HG03196 (cell line): ENCODE data around the gene CTDSPL2.
"Not testable (repeated sequence)": the region's sequence is repeated elsewhere in the genome, so short reads cannot be mapped to it uniquely, and the experiment has no call there.

Source experiments
- ATAC-seq: cut with Tn5 transposase; IDR thresholded peaks from one replicate; pipeline ENCODE4 v1.9.1; 2021; ENCODE audit not compliant: unreplicated experiment

The CTDSPL2 gene

DNA sequence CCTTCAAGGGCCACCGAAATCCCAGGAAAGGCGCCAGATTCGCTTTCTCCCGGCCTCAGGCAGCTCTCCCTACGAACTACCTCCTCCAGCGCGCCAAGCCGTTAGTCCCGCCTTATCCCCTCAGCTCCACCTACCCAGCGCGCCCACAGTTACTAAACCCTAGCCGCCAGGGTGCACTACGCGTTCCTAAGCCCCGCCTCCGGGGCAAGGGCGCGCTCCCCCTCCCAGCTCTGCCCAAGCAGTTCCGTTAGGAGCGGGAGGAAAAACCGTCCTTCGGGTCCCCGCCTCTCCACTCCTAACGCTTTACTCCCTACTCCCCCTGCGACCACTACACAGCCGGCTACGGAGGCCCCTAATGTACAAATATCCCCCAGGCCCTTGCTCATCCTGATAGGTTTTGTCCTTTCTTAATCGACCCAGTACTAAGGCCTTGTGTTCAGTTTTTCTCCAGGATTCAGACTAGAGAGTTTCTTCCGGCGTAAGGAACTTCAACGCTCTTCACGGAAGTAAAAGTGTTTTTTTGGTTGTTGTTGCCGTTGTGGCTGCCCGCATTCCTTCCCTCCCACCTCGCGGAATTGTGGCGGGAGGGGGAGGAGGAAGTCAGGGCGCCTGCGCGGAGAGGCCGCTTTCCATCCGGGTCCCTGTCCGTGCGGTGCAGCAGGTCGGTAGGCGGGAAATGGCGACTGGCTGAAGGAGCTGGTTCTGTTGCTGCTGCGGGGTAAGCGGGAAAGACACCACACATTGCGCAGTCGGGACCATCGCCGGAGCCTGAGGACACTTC lies at the start of gene CTDSPL2:
Gene CTDSPL2 (plus strand): TSS at position 655 of the 781 bp plus-strand sequence. CDS start 31,386 bp downstream, outside the sequence.
- ATAC-seq, result peak; percentile 92

DNA sequence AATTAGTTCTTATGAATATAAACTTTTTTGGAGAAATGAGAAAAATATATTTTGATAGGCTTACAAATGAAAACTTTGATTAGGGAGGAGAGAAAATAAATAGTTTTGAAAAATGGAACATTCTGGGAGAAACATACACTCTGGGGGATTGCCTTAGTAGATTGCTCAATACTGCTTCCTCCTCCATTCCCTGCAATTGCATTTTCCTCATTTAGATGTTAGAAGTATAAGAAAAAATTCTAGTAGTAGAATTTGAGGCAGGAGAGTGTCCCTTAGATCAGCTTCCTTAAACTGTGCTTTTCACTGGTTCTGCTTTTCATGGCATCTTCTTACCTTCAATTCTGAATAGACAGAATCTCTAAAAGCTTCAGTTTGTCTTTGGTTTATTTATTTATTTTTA lies 46.2 kb upstream of the CTDSPL2 start:
- no peak for ATAC-seq

DNA sequence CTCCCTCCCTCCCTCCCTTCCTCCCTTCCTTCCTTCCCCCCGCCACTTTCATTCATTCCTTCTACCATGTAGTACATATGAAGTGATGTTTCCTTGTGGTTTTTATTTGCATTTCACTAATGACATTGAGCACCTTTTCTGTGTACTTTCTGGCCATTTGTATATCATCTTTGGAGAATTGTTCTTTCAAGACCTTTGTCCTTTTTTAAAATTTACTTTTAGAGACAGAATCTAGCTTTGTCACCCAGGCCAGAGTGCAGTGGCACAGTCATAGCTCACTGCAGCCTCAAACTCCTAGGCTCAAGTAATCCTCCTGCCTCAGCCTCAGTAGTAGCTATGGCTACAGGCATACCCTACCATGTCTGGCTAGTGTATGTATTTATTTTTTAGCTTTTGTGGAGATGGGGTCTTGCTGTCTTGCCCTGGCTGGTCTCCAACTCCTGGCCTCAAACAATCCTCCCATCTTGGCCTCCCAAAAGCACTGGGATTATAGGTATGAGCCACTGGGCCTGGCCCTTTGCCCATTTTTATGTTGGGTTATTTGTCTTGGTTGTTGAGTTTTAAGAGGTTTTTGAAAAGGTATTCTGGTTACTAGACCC lies 42.0 kb upstream of the CTDSPL2 start:
- no peak for ATAC-seq

DNA sequence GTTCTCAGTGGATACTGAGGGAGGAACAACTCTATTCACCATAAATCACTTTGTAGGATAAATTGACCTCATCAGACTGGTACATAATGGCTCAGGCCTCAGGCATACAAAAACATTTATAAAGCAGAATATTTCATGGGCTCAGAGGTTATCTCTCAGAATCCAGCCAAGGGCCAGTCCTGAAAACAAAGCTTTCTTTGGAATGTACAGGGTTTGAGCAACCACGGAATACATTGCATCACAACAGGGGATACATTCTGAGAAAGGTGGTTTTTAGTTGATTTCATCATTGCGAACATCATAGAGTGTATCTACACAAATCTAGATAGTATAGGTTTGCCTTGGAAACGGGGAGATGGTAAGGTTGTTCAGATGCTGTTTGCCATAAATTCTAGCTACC lies 33.4 kb upstream of the CTDSPL2 start:
- ATAC-seq, result no peak

DNA sequence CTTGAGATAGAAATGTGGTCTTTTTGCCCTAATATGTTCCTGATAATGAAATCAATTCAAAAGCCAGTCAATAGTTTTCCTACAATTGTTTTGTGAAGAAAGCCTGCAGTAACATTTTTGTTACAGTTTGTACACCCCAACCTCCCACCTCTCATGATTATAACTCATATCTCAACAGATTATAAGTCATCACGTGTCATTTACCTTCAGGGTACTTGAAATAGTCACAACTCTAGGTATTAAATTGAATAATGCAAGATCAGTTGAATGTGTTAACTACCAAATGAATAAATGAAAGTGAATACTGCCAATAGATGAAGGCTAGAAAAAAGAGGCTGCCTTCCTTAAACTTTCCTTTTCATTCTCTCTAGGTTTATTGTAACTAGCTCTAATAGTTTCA lies 32.9 kb upstream of the CTDSPL2 start:
- ATAC-seq, result no peak

DNA sequence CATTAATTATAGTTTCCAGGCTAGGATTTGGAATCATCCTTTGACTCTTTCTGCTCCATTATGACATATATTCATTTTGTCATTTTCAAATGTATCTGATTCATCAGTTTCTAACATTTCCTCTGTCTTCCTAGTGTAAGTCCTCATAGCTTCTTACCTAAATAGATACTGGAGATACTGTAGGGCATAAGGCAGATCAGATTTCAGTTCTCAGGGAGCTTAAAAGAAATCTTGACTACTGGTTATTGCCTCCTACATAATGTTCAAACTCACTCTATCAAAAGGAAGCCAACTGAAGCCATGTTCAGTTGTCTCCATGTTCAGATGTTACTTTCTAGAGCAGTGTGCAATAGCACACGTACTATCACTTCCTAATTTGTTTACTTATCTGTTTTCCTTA lies 29.6 kb upstream of the CTDSPL2 start:
- ATAC-seq, result no peak

DNA sequence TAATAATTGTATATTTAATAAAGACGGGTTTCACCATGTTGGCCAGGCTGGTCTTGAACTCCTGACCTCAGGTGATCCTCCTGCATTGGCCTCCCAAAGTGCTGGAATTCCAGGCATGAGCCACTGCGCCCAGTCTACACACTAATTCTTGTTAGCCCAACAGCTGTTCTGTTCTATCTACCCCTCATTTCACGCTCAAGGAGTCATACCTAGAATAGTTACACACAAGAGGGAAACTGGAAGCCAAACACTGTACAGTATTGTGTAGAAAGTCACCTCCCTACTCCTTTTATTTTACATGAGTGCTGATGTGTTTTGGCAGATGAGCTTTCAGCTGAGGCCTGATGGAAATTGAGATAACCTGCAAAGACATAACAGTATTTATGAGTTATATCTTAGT lies 13.4 kb upstream of the CTDSPL2 start:
- ATAC-seq, result no peak

DNA sequence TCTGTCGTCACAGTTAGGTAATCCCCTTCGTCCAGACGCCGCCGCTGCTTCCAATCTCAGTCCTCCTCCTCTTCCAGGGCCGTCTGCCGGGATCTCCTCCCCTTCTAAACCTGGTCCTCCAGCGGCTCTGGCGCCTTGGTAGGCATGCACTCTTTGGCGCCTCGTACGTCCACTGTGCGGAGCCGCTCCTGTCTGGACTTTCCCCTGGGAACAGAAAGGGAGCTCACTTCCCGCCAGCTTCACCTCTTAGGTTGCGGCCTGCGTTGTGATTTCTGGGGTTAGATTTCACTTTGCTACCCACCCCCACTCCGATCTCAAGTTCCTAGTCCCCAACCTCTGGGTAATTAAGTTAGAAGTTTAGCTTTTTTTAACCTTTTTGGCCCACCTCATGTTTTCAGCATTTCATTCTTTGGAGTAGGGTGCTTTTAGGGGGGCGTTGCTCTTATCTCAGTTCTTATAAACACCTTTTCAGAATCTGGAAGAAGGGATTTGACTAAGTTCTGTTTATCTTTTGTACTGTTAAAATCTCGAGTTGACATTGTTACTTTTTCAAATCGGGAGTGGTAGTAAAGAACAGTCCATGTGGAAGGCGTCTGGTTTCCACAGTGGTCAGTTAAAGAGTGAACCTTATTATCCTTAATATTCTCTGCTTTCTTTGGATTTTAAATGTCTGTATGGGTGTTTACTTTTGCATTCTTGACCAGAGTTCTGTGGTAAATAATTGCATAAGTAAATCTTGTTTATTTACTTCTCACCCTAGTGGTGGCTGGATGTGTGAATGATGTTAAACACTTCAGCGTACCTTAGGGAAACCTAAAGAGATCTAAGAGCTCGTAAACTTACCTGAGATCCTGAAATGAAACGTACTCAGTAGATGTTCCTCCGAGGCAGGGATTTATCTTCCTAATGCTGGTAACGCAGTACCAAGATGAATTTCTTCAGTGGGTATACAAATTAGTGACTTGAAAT lies 611 bp downstream of the CTDSPL2 start:
- peak; percentile 15 for ATAC-seq

DNA sequence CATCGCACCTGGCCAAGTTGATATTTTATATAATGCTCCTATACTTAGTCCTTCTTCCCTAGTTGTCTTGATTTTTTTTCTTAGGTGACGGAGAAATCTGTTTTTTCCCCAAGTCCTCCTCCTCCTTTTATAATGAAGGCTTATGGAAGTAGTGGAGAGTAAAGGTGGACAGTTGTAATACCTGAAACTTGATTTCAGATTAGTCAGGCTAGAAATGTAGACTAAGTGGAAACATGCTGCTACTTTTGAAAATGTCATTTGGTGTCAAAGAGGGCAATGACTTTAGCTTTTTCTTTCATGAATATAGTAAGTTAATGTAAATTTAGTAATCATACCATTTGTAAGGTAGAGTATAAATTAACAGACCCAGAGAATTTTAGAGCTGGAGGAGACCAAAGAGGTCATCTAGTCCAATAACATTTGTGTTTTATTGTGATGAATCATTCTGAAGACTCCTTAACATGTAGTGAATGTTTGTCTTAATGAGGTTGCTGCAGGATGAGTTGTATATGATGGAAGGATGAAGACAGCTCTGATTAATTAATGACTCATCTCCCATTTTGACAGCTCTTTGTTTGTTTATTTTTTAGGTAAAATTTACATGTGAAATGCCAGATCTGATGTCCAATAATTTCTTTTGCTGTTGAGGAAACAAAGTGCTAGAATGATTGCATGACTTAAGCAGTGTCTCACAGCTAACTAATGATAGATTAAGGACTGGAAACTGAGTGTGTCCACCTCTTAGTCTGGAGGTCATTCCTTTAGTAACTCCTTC lies 8.7 kb downstream of the CTDSPL2 start:
- ATAC-seq, result no peak

DNA sequence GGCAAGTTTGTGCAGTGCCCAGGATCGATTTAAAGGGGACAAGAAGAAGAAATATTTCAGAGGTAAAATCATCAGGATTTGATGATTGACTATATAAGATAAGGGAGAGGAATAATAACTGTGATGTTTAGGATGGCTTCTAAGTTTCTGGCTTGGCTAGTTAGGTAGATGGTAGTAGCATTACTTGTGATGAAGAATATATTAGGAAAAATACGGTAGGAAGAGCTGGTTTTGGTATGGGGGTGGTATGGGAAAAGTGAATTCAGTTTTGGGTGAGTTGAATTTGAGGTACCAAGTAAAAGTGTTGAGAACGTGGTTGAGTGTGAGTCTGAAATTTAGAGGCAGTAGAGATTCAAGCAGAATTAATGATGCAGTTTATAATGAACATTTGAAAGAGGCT lies 11.0 kb downstream of the CTDSPL2 start:
- ATAC-seq, result no peak

DNA sequence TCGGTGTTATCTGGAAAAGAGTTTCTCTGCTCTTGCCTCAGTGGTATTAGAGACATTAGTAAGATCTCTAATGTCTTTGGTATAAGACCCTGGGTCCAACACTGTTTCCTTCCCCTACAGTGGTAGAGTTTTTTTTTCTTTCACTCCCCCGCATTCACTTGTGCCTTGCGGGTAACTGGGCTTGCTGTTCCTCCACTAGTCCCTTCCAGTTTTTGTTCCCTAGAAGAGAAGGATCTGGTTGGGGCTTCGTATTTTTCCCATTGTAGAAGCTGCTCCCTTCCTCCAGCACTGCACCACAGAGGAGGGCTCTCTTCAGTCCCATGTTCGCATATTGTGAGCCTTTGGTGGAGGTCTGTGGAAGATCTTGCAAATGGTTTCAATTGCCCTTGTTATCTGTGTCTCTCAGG lies 13.7 kb downstream of the CTDSPL2 start:
- ATAC-seq, result no peak

DNA sequence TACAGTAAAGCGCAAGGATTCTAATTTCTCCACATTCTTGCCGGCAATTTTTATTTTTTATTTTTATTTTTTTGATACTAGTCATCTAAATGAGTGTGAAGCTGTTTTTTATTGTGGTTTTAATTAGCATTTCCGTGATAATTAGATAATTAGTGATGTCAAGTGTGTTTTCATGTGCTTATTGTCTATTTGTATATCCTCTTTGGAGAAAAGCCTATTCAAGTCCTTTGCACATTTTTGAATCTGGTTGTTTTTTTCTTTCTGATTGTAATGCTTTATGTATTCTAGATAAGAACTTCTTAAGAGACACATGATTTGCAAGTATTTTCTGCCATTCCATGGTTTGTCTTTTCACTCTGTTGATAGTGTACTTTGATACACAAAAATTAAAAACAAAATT lies 16.1 kb downstream of the CTDSPL2 start:
- ATAC-seq, result no peak

DNA sequence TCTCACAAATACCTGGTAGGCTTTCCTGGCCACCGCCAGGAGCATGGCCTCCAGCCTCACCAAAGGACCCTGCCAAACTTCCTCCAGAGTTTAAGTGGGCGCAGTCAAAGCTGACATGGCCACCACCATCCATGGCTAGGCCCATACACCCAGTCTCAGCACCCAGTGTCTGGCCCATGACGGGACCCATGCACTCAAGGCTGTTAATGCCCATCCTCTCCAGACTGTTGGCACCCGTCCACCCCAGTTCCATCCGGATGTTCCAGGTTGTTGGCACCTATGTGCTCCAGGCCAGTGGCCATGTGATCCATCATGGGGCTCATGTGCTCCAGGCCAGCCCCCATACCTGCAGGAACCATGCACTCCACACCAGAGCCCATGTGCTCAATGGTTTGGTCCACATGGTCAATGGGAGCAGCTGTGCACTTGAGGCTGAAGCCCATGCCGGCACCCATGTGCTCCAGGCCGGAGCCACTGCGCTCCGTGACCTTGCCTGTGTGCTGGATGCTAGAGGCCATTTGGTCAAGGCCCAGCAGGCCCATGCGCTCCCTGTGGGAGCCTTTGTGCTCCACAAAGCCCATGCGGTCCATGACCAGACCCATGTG lies 20.4 kb downstream of the CTDSPL2 start:
- ATAC-seq, result no peak

DNA sequence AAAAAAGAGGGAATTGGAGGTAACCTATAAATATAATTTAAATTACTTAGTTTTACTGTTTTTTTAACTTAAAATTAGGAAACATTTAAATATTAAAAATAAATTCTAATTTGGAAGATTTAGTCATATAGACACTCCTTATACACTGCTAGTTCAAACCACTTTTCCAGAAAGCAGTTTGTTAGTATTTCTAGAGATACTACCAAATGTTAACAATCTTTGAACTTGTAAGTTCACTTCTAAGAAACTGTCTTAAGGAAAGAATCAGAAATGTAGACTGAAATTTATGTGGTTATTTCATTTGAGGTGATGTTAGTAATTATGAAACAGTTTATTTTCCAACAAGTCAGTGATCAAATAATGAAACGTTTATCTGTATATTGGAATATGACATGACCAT lies 22.7 kb downstream of the CTDSPL2 start:
- no peak for ATAC-seq

DNA sequence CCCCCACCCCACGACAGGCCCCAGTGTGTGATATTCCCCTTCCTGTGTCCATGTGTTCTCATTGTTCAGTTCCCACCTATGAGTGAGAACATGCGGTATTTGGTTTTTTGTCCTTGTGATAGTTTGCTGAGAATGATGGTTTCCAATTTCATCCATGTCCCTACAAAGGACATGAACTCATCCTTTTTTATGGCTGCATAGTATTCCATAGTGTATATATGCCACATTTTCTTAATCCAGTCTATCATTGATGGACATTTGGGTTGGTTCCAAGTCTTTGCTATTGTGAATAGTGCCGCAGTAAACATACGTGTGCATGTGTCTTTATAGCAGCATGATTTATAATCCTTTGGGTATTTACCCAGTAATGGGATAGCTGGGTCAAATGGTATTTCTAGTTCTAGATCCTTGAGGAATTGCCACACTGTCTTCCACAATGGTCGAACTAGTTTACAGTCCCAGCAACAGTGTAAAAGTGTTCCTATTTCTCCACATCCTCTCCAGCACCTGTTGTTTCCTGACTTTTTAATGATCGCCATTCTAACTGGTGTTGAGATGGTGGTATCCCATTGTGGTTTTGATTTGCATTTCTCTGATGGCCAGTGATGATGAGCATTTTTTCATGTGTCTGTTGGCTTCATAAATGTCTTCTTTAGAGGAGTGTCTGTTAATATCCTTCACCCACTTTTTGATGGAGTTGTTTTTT lies 26.3 kb downstream of the CTDSPL2 start:
- not testable (repeated sequence) for ATAC-seq

DNA sequence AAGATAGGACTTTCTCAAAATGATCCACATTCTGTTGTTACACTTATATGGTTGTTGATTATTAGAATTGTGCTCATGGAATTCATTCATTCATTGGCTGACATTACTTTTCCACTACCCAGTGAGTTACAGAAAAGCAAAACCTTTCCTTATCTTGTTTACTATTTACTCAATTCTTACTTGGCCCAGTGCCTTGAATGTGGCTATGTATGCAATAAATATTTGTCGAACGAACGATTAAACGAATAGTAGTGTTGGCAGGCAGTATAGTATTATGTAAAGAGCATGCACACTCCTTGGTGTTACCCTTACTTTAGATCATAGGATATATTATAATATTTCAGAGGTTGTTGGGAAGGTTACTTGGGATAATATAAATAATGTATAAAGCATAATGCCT lies 31.0 kb downstream of the CTDSPL2 start:
- no peak for ATAC-seq

DNA sequence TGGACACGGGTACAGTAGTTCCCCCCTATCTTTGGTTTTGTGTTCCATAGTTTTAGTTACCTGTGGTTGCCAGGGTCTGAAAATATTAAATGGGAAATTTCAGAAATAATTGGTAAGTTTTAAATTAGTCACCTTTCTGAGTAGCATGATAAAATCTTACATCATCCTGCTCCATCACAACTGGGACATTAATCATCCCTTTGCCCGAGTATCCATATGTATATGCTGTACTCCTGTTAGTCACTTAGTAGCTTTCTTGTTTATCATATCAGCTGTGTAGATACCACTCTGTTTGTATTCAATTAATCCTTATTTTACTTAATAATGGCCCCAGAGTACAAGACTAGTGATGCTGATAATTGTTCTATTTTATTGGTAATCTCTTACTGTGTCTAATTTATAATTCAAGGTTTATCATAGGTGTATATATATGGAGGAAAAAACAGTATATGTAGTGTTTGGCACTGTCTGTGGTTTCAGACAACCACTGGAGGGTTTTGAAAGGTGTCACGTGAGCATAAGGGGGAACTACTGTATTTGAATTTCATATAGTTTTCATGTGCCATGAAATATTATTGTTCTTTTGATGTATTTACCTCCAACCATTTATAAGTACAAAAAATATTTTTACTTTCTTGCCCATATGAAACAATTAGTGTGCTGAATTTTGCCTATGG lies 41.4 kb downstream of the CTDSPL2 start:
- ATAC-seq, result no peak

DNA sequence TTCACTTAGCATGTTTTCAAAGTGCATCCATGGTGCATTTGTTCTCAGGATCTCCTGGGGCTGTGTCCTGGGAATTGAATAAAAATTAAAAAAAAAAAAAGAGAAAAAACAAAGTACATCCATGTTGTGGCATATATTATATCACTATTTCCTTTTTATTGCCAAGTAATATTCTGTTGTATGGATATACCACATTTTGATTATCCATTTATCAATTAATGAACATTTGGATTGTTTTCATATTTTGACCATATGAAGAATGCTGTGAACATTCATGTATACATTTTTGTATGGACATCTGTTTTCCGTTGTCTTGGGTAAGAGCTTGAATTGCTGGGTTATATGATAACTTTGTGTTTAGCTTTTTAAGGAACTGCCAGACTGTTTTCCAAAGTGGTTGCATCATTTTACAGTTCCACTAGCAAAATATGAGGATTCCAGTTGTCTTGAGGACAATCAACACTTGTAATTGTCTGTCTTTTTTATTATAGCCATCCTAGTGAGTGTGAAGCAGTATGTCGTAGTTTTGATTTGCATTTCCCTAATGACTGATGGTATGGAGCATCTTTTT lies 44.5 kb downstream of the CTDSPL2 start:
- no peak for ATAC-seq

DNA sequence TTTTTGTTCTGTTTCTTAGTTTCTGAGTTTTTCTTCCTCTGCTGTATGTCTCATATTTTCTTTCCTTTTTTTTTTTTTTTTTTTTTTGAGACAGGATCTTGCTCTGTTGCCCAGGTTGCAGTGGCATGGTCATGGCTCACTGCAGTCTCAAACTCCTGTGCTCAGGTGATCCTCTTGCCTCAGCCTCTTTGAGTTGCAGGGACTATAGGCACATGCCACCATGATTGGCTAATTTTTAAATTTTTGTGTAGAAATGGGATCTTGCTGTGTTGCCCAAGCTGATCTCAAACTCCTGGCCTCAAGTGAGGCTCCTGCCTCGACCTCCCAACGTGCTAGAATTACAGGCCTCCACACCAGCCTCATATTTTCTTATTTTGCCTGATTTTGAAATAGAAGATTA lies 51.9 kb downstream of the CTDSPL2 start:
- no peak for ATAC-seq
